HUES64 (cell line): ENCODE data around the gene GYPE.
"Not testable (repeated sequence)": the region's sequence is repeated elsewhere in the genome, so short reads cannot be mapped to it uniquely, and the experiment has no call there.

ENCODE experiments used
- H3K27ac ChIP-seq: 2 replicates; pipeline ENCODE4 v1.7.0; 2013; ENCODE audit warnings: low read depth, low read length, inconsistent platforms
- H3K27me3 ChIP-seq: 2 replicates; pipeline ENCODE4 v1.6.1; 2013; ENCODE audit warnings: mild to moderate bottlenecking, low read length; ENCODE audit not compliant: insufficient read depth
- H3K36me3 ChIP-seq: 2 replicates; pipeline ENCODE4 v1.6.1; 2013; ENCODE audit warnings: mild to moderate bottlenecking, low read length; ENCODE audit not compliant: insufficient read depth
- H3K4me1 ChIP-seq: 2 replicates; pipeline ENCODE4 v1.6.1; 2013; ENCODE audit warnings: mild to moderate bottlenecking, low read length, moderate library complexity; ENCODE audit not compliant: insufficient read depth
- H3K4me3 ChIP-seq: 2 replicates; pipeline ENCODE4 v1.5.1; 2013; ENCODE audit warnings: mild to moderate bottlenecking, low read length, moderate library complexity
- H3K9ac ChIP-seq: 2 replicates; pipeline ENCODE4 v1.6.1; 2013; ENCODE audit warnings: mild to moderate bottlenecking, low read depth, low read length
- H3K9me3 ChIP-seq: 2 replicates; pipeline ENCODE4 v1.6.1; 2013; ENCODE audit warnings: low read depth, low read length; ENCODE audit not compliant: insufficient read depth
- WGBS: fragments of 150-250, 120-280 bp; methylation state at CpG from one replicate; pipeline ENCODE4 v1.1.7; 2013; ENCODE audit warnings: missing lambda C conversion rate; 5-methylcytosine and 5-hydroxymethylcytosine counted together

Gene GYPE

GRCh38 chr4:143830576-143830975 lies 74.8 kb downstream of the GYPE start:
- not testable (repeated sequence) for H3K4me1 ChIP-seq, H3K27ac ChIP-seq, H3K36me3 ChIP-seq, H3K9ac ChIP-seq, H3K9me3 ChIP-seq, H3K4me3 ChIP-seq, H3K27me3 ChIP-seq

GRCh38 chr4:143829239-143829620 lies 76.1 kb downstream of the GYPE start:
- not testable (repeated sequence) for H3K9ac ChIP-seq, H3K36me3 ChIP-seq, H3K9me3 ChIP-seq, H3K27ac ChIP-seq, H3K4me3 ChIP-seq, H3K27me3 ChIP-seq, H3K4me1 ChIP-seq
- WGBS = 97% methylated on average over 4 of the region's 4 CpGs
